Panc1 (cell line): ENCODE data around the gene DGKG. TPM values are rescaled to one million over a fixed set of nuclear protein-coding genes. Genes with fewer than 3 reads are reported as not detected.

Source experiments
- ATAC-seq: fragments of 200-7000 bp; cut with Tn5 transposase; 2 replicates; pipeline ENCODE4 v1.9.1; 2020; ENCODE audit warnings: mild to moderate bottlenecking, moderate library complexity
- BruUV-seq: library from RNA; stranded (reverse); fragments of 400-500 nt; replicated peaks from 2 replicates; lab custom pipeline; 2021; lab: Mats Ljungman, UMichigan
- CTCF ChIA-PET: fragments of 300-600 bp; sonication (Branson Sonifier 250); formaldehyde crosslinking; loops from one replicate; lab custom pipeline; 2022; ENCODE audit warnings: antibody characterized with exemption; lab: Charles Lee
- POLR2A ChIA-PET: fragments of 300-600 bp; sonication (Branson Sonifier 250); formaldehyde crosslinking; loops from one replicate; lab custom pipeline; 2022; ENCODE audit warnings: antibody characterized with exemption; lab: Charles Lee
- DNase-seq: peaks from one replicate; pipeline ENCODE4 v3.0.0-alpha.2; 2010; ENCODE audit warnings: low read depth, low spot score
- H3K27ac ChIP-seq: 2 replicates; pipeline ENCODE4 v1.5.1; 2011; ENCODE audit warnings: mild to moderate bottlenecking, low read length, inconsistent platforms
- H3K27me3 ChIP-seq: fragments of 200-500 bp; sonication (Bioruptor generic); 2 replicates; pipeline ENCODE4 v1.6.0; 2014; ENCODE audit warnings: low read length, inconsistent platforms; ENCODE audit not compliant: control insufficient read depth, insufficient read depth
- H3K36me3 ChIP-seq: fragments of 200-500 bp; sonication (Bioruptor generic); 2 replicates; pipeline ENCODE4 v1.5.1; 2014; ENCODE audit warnings: inconsistent platforms, mild to moderate bottlenecking, low read length, moderate library complexity; ENCODE audit not compliant: control insufficient read depth, insufficient read depth
- H3K4me1 ChIP-seq: 2 replicates; pipeline ENCODE4 v1.5.1; 2011; ENCODE audit warnings: inconsistent platforms, mild to moderate bottlenecking, low read length, moderate library complexity; ENCODE audit not compliant: control insufficient read depth, insufficient read depth
- H3K4me3 ChIP-seq, 2 experiments: 2 replicates each; pipeline ENCODE4 v1.5.1; 2011 to 2012; ENCODE audit warnings: low read depth in 2 of 2, low read length in 2 of 2, mild to moderate bottlenecking in 2 of 2, inconsistent platforms in 1 of 2, moderate library complexity in 1 of 2
- H3K9me3 ChIP-seq: fragments of 200-500 bp; sonication (Bioruptor generic); 2 replicates; pipeline ENCODE4 v1.5.1; 2014; ENCODE audit warnings: low read depth, mild to moderate bottlenecking, inconsistent platforms, low read length, moderate library complexity; ENCODE audit not compliant: control insufficient read depth, insufficient read depth
- POLR2AphosphoS5 ChIP-seq: IDR thresholded peaks from 2 replicates; pipeline ENCODE4 v1.6.1; 2012; ENCODE audit warnings: mild to moderate bottlenecking, low read depth, low read length, moderate library complexity
- SIN3A ChIP-seq: IDR thresholded peaks from 2 replicates; pipeline ENCODE4 v1.6.1; 2012; ENCODE audit warnings: low read depth, mild to moderate bottlenecking, low read length, moderate library complexity, borderline replicate concordance; ENCODE audit not compliant: insufficient read depth
- TCF7L2 ChIP-seq: IDR thresholded peaks from 2 replicates; pipeline ENCODE4 v1.6.1; 2011; ENCODE audit warnings: mild to moderate bottlenecking, low read depth, low read length, inconsistent platforms
- in situ Hi-C: cut with HindIII; loops from 2 replicates; pipeline ENCODE4 v1.10.0; 2016; ENCODE audit warnings: low sequenced_read_pairs, low pct_unique_long_range_greater_than_20kb
- intact Hi-C: fragments of 100-400 bp; cut with micrococcal nuclease; formaldehyde crosslinking; loops from one replicate; pipeline ENCODE4 v1.10.0; 2022; ENCODE audit not compliant: unreplicated experiment
- total RNA-seq: library from RNA; stranded (reverse); gene quantifications from one replicate; pipeline ENCODE4 v1.2.1, GENCODE V29; 2021; ENCODE audit not compliant: unreplicated experiment
- TF ChIP-seq, protein P1 (sequence below), 2 experiments: IDR thresholded peaks; 2 replicates each; pipeline ENCODE4 v1.6.1; 2011 to 2012; ENCODE audit warnings: low read depth in 2 of 2, control low read depth in 1 of 2, low read length in 1 of 2, mild to moderate bottlenecking in 1 of 2, moderate library complexity in 1 of 2; ENCODE audit not compliant: insufficient read depth in 1 of 2
- TF ChIP-seq, protein P2 (sequence below): fragments of 450-650 bp; IDR thresholded peaks from 2 replicates; pipeline ENCODE4 v1.5.1; 2017; ENCODE audit warnings: mild to moderate bottlenecking

DGKG gene
- total RNA-seq, 1 experiment from 2014 or later: 0.46 TPM

DNA sequence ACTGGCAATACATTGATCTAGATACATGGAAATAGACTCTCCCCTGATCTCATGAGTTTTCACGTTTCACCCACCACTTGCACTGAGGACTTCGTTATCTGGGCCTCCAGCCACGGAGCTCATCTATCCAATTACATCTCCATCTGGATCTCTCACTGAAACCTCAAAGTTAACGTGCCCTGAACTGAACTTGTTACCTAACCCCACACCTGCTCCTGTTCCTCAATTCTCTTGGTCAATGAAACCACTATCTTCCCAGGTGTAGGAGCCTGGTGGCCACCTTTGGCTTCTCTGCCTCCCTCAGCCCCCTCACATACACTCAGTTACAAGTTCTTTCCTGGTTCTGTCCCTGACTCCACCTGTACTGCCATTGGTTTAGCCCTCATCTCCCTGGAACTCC lies 9.7 kb downstream of the DGKG start:
- no peaks in the 10 kb centered on the region for H3K9me3 ChIP-seq
- CTCF ChIA-PET: no interaction called here
- H3K27ac ChIP-seq: no peak overlapping the region
- no TSS peak for BruUV-seq
- no peak overlapping the region for H3K4me3 ChIP-seq
- DNase-seq (no peak), ATAC-seq (no peak)
- POLR2A ChIA-PET: interaction anchor here (0.6 kb wide), 1 partner anchor 24 kb away, joined by 5 read pairs; no protein-coding TSS in a partner anchor
- in situ Hi-C loops (no loop called here), intact Hi-C loops (no loop called here)
- H3K27me3 ChIP-seq: peaks cover 8% of the 10 kb centered on the region
- no peaks in the 10 kb centered on the region for H3K4me1 ChIP-seq
- TF ChIP-seq, protein P1, sequence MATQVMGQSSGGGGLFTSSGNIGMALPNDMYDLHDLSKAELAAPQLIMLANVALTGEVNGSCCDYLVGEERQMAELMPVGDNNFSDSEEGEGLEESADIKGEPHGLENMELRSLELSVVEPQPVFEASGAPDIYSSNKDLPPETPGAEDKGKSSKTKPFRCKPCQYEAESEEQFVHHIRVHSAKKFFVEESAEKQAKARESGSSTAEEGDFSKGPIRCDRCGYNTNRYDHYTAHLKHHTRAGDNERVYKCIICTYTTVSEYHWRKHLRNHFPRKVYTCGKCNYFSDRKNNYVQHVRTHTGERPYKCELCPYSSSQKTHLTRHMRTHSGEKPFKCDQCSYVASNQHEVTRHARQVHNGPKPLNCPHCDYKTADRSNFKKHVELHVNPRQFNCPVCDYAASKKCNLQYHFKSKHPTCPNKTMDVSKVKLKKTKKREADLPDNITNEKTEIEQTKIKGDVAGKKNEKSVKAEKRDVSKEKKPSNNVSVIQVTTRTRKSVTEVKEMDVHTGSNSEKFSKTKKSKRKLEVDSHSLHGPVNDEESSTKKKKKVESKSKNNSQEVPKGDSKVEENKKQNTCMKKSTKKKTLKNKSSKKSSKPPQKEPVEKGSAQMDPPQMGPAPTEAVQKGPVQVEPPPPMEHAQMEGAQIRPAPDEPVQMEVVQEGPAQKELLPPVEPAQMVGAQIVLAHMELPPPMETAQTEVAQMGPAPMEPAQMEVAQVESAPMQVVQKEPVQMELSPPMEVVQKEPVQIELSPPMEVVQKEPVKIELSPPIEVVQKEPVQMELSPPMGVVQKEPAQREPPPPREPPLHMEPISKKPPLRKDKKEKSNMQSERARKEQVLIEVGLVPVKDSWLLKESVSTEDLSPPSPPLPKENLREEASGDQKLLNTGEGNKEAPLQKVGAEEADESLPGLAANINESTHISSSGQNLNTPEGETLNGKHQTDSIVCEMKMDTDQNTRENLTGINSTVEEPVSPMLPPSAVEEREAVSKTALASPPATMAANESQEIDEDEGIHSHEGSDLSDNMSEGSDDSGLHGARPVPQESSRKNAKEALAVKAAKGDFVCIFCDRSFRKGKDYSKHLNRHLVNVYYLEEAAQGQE (IDR thresholded peaks at IDR 0.05; ENCODE audit: insufficient read depth in 1 of 2, low read depth in 2 of 2, low read length in 1 of 2): no peak
- TF ChIP-seq TCF7L2 (no peak), POLR2AphosphoS5 (no peak), SIN3A (no peak)
- TF ChIP-seq, protein P2, sequence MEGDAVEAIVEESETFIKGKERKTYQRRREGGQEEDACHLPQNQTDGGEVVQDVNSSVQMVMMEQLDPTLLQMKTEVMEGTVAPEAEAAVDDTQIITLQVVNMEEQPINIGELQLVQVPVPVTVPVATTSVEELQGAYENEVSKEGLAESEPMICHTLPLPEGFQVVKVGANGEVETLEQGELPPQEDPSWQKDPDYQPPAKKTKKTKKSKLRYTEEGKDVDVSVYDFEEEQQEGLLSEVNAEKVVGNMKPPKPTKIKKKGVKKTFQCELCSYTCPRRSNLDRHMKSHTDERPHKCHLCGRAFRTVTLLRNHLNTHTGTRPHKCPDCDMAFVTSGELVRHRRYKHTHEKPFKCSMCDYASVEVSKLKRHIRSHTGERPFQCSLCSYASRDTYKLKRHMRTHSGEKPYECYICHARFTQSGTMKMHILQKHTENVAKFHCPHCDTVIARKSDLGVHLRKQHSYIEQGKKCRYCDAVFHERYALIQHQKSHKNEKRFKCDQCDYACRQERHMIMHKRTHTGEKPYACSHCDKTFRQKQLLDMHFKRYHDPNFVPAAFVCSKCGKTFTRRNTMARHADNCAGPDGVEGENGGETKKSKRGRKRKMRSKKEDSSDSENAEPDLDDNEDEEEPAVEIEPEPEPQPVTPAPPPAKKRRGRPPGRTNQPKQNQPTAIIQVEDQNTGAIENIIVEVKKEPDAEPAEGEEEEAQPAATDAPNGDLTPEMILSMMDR: no peak
- H3K36me3 ChIP-seq: no peaks in the 10 kb centered on the region

GRCh38 chr3:186342197-186342596 lies 19.8 kb downstream of the DGKG start:
- H3K9me3 ChIP-seq: no peaks in the 10 kb centered on the region
- in situ Hi-C loops (no loop called here), intact Hi-C loops (no loop called here)
- no TSS peak for BruUV-seq
- H3K4me3 ChIP-seq: no peak overlapping the region
- TF ChIP-seq POLR2AphosphoS5 (no peak), TCF7L2 (no peak), SIN3A (no peak)
- TF ChIP-seq, protein P1 (IDR thresholded peaks at IDR 0.05; ENCODE audit: insufficient read depth in 1 of 2, low read depth in 2 of 2, low read length in 1 of 2): no peak
- TF ChIP-seq, protein P2: no peak
- POLR2A ChIA-PET: no interaction called here
- no peaks in the 10 kb centered on the region for H3K4me1 ChIP-seq
- no peaks in the 10 kb centered on the region for H3K36me3 ChIP-seq
- DNase-seq (no peak), ATAC-seq (no peak)
- no peak overlapping the region for H3K27ac ChIP-seq
- H3K27me3 ChIP-seq: peaks cover 11% of the 10 kb centered on the region
- CTCF ChIA-PET: interaction anchor here (0.6 kb wide), 1 partner anchor 47 kb away, joined by 3 read pairs; no protein-coding TSS in a partner anchor
